Measurements from ENCODE around the gene PRKRA. TPM values are rescaled to one million over a fixed set of nuclear protein-coding genes. Genes with fewer than 3 reads are reported as not detected.

Gene PRKRA
- total and polyA plus RNA-seq, 2 donors (not counting 1 experiment from before 2014, with no cell fraction given): 27.0 to 71.9 TPM

GRCh38 chr2:178422097-178422496 is 28.9 kb downstream of the PRKRA start:
- Mint-ChIP-seq H3K4me1 (no peaks in the 10 kb centered on the region), H3K27me3 (no peaks in the 10 kb centered on the region), H3K4me3 (no peak overlapping the region), H3K27ac (no peak overlapping the region), H3K9me3 (ENCODE audit: insufficient read depth) (peaks cover 8% of the 10 kb centered on the region)
- Histone ChIP-seq H3K36me3 (replicated peaks in 1 of 2; ENCODE audit: control extremely low read depth in 1 of 2, control insufficient read depth in 1 of 2, extremely low read depth in 1 of 2, insufficient read depth in 2 of 2, low read length in 1 of 2) (peaks cover 0 to 5% of the 10 kb centered on the region in 2 experiments), H2AFZ (ENCODE audit: insufficient read depth, low read depth, low read length, poor library complexity, severe bottlenecking) (no peak overlapping the region), H3K79me2 (ENCODE audit: control insufficient read depth, insufficient read depth, low read length) (no peaks in the 10 kb centered on the region), H4K20me1 (ENCODE audit: control insufficient read depth, insufficient read depth, low read length, poor library complexity, severe bottlenecking) (no peaks in the 10 kb centered on the region), H3K9me3 (ENCODE audit: control extremely low read depth in 1 of 3, control insufficient read depth in 2 of 3, insufficient read depth in 1 of 3, low read length in 2 of 3) (peaks cover 2 to 3% (median 2%) of the 10 kb centered on the region in 3 donors), H3K27ac (ENCODE audit: low read length in 2 of 2) (no peak overlapping the region), H3K4me3 (ENCODE audit: control extremely low read depth in 1 of 5, extremely low read depth in 1 of 5, insufficient read depth in 1 of 5, low read depth in 2 of 5, low read length in 4 of 5) (no peak overlapping the region), H3K4me2 (replicated peaks; ENCODE audit: low read depth, low read length, poor library complexity, severe bottlenecking) (no peak overlapping the region), H3K4me1 (ENCODE audit: control insufficient read depth in 2 of 2, insufficient read depth in 2 of 2, low read length in 2 of 2) (no peaks in the 10 kb centered on the region), H3K9ac (ENCODE audit: low read length) (no peak overlapping the region), H3K27me3 (replicated peaks in 1 of 4; ENCODE audit: control extremely low read depth in 1 of 4, control insufficient read depth in 3 of 4, insufficient read depth in 4 of 4, low read length in 3 of 4) (no peaks in the 10 kb centered on the region)
- ChIA-PET CTCF (interaction anchor here (7.5 kb wide), 1 partner anchor 8 kb away, joined by 37 read pairs; no protein-coding TSS in a partner anchor), POLR2A (no interaction called here)
- no peak for ATAC-seq (ENCODE audit: low read depth)
- no peak for TF ChIP-seq EZH2 (IDR thresholded peaks at IDR 0.05; ENCODE audit: borderline replicate concordance, insufficient read depth, low read depth, low read length, poor library complexity, severe bottlenecking)
- TF ChIP-seq CTCF (IDR thresholded peaks at IDR 0.05): no peak
- no peak for DNase-seq
- intact Hi-C loops (cut with micrococcal nuclease): no loop called here
- WGBS (ENCODE audit: insufficient coverage): 100% methylated on average over 2 of the region's 3 CpGs

GRCh38 chr2:178420463-178420999 is 30.4 kb downstream of the PRKRA start:
- H3K4me1 ChIP-seq (ENCODE audit: control insufficient read depth in 2 of 2, insufficient read depth in 2 of 2, low read length in 2 of 2): no peaks in the 10 kb centered on the region
- no peak overlapping the region for H3K27ac ChIP-seq (ENCODE audit: low read length in 2 of 2)
- TF ChIP-seq EZH2 (IDR thresholded peaks at IDR 0.05; ENCODE audit: borderline replicate concordance, insufficient read depth, low read depth, low read length, poor library complexity, severe bottlenecking) (no peak), CTCF (IDR thresholded peaks at IDR 0.05) (no peak)
- ChIA-PET POLR2A (no interaction called here), CTCF (interaction anchor here (0.8 to 9.6 kb wide), 2 partner anchors 24 to 30 kb away, joined by 3 to 126 read pairs; no protein-coding TSS in a partner anchor)
- Mint-ChIP-seq H3K27me3 (no peaks in the 10 kb centered on the region), H3K9me3 (ENCODE audit: insufficient read depth) (peaks cover 4% of the 10 kb centered on the region), H3K4me3 (no peak overlapping the region), H3K4me1 (no peaks in the 10 kb centered on the region), H3K27ac (no peak overlapping the region)
- DNase-seq: no peak
- intact Hi-C loops (cut with micrococcal nuclease): no loop called here
- H3K4me2 ChIP-seq (replicated peaks; ENCODE audit: low read depth, low read length, poor library complexity, severe bottlenecking): no peak overlapping the region
- H4K20me1 ChIP-seq (ENCODE audit: control insufficient read depth, insufficient read depth, low read length, poor library complexity, severe bottlenecking): no peaks in the 10 kb centered on the region
- no peak overlapping the region for H2AFZ ChIP-seq (ENCODE audit: insufficient read depth, low read depth, low read length, poor library complexity, severe bottlenecking)
- H3K36me3 ChIP-seq (replicated peaks in 1 of 2; ENCODE audit: control extremely low read depth in 1 of 2, control insufficient read depth in 1 of 2, extremely low read depth in 1 of 2, insufficient read depth in 2 of 2, low read length in 1 of 2): no peaks in the 10 kb centered on the region
- no peak overlapping the region for H3K4me3 ChIP-seq (ENCODE audit: control extremely low read depth in 1 of 5, extremely low read depth in 1 of 5, insufficient read depth in 1 of 5, low read depth in 2 of 5, low read length in 4 of 5)
- H3K9ac ChIP-seq (ENCODE audit: low read length): no peak overlapping the region
- no peaks in the 10 kb centered on the region for H3K79me2 ChIP-seq (ENCODE audit: control insufficient read depth, insufficient read depth, low read length)
- peaks cover 0 to 2% (median 2%) of the 10 kb centered on the region in 3 donors for H3K9me3 ChIP-seq (ENCODE audit: control extremely low read depth in 1 of 3, control insufficient read depth in 2 of 3, insufficient read depth in 1 of 3, low read length in 2 of 3)
- no peak for ATAC-seq (ENCODE audit: low read depth)
- WGBS (ENCODE audit: insufficient coverage): 17% methylated on average over 1 of the region's 1 CpG
- H3K27me3 ChIP-seq (replicated peaks in 1 of 4; ENCODE audit: control extremely low read depth in 1 of 4, control insufficient read depth in 3 of 4, insufficient read depth in 4 of 4, low read length in 3 of 4): no peaks in the 10 kb centered on the region

Measured in B cell (primary cell).